ELR (cell line): ENCODE measurements around the gene WBP1L.
"Not testable (repeated sequence)": the region's sequence is repeated elsewhere in the genome, so short reads cannot be mapped to it uniquely, and the experiment has no call there.

Source experiments
- DNase-seq: peaks from one replicate; pipeline ENCODE4 v3.0.0-alpha.2; 2015; ENCODE audit warnings: low read depth

The WBP1L gene

DNA sequence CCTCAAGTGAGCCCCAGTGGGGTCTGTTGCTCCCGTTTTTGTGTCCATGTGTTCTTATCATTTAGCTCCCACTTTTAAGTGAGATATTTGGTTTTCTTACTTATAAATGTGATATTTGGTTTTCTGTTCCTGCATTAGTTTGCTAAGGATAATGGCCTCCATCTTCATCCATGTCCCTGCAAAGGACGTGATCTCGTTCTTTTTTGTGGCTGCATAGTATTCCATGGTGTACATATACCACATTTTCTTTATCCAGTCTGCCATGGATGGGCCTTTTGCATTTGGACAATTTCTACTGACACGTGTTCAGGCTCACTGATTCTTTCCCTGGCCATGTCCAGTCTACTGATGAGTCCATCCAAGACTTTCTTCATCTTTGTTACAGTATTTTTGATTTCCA is 19.8 kb upstream of the WBP1L start:
- no peak for DNase-seq

DNA sequence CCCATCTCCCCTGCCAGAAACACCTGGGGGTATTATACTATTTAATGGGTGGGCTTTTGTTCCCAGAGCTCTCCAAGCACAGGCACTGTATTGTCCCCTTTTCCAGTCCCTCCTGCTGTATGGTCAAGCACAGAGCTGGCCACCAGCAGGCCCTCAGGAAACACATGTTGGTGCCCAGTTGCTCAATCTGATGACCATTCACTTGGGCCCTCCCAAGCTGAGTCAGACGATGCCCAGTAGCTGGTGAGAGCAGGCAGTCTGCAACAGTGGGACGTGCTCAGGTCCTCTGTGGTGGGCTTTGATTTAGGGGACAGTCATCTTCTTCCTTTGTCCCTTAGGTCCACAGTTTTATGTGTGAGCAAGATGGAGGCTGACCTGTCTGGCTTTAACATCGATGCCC is 17.5 kb upstream of the WBP1L start:
- peak; percentile 52 for DNase-seq

DNA sequence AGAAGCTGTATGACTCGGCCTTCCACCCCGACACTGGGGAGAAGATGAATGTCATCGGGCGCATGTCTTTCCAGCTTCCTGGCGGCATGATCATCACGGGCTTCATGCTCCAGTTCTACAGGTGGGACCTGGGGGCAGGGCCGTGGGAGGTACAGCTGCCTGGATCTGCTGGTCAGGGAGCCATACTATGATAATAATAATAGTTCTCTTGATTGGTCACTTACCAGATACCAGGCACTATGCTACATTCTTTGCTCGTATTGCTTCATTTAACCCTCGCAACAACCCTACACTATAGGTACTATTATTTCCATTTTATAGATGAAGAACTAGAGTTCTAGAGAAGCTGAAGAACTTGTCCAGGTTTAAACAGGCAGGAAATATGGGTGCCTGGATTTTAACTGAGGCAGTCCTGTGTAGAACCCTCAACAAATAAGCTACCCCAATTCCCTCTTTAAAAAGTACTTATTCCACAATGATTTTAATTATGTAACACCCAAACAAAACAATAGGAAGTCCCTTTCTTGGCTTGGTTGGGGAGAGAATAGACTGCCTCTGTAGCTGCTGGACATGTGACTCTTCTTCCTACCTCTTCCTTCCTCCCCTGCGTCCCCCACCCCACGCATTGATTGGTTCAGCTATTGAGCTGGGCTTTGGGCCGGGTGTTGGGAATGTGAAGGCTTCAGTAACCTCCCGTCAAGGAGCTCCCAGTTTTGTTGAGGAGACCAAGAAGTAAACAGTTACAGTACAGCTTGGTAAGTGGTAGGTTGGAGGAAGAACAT is 16.5 kb upstream of the WBP1L start:
- no peak for DNase-seq

DNA sequence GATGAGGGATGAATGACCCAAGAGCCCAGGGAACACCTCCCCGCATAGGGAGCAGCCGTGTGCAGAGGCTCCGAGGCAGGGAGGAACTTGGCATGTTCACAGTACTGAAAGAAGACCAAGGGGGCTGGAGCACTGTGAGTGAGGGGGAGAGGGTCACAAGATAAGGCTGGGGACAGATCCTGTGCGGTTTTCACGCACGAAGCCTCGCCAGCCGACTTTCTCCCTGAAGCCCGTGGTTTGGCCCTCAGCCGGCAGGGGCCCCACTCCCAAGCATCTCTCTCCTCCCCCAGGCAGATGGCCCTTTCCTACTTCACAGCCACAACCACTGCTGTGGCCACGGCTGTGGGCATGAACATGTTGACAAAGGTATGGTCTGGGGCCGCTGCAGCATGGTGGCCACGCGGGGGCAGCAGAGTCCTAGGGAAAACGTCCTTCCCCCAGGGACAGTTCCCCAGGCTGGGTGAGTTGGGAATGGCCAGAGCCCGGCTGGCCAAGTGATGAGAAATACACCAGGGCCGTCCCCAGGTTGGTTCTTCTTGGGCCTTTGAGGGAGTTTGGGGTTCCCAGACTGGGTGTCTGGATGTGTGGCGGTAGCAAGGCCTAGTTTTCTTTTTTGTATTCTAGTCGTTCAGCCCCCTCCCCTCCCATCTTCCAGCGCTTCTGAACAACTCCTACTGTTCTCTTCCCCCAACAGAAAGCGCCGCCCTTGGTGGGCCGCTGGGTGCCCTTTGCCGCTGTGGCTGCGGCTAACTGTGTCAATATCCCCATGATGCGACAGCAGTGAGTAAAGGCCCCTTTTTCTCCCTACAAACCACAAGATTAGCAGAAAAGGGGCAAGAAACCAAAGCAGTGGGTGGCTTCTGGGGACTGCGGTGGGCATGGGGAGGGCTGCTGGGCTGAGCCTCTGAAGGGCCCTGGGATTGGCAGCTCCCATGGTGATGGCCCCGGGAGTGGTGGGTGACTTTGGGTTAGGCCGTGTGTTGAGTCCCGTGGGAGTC is 14.4 kb upstream of the WBP1L start:
- peak; percentile 83 for DNase-seq

DNA sequence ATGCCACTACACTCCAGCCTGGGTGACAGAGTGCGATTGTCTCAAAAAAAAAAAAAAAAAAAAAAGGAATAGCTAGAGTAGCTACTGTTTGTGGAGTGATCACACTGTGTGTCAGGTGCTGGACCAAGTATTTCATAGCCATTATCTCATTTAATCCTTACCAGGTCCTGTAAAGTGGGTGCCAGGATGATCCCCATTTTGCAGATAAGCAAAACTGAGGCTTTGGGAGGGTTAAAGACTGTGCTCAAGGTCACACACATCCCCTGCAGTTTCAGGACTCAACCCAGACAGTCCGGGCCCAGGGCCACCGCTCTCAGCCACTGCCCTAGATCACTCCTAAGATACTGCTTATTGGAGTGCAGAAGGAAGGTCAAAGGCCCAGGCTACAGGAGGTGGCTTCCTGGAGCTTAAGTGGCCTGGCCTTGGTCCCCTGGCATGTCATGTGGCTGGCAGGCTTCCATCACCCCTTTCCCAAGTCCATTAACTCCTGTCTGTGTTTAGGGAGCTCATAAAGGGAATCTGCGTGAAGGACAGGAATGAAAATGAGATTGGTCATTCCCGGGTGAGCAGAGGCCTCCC is 12.4 kb upstream of the WBP1L start:
- DNase-seq, result no peak

DNA sequence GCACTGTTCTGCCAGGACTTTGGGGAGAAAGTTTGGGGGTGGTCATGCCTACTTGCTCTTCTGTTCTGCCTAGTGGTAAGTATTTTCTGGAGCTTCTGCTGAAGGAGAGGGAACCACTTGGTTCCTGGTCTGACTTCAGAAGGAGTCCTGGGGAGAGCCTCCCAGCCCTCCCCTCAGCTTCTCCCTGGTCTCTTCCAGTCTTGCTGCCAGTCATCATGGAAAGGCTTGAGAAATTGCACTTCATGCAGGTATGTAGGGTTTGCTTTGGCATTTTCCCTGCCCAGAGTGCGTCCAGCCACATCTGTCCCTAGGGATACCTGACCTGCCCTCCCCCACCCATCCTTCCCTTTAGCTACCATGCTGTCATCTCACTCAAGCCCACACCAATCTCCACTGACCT is 11.1 kb upstream of the WBP1L start:
- no peak for DNase-seq

DNA sequence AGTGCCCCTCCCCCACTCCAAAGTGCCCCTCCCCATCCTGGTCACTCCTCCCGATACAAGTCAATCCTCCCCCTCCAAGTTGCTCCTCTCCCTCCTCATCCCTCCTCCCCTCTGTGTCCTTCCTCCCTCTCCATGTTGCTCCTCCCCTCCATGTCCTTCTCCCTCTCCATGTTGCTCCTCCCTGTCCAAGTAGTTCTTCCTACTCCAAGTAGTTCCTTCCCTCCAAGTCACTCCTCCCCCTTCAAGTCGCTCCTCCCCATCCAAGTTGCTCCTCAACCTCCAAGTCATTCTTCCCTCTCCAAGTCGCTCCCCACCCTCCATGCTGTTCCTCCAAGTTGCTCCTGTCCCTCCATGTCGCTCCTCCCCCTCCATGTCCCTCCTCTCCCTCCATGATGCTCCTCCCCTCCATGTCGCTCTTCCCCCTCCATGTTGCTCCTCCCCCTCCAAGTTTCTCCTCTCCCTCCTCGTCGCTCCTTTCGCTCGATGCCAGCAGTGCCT is 8.6 kb upstream of the WBP1L start:
- DNase-seq, result no peak

DNA sequence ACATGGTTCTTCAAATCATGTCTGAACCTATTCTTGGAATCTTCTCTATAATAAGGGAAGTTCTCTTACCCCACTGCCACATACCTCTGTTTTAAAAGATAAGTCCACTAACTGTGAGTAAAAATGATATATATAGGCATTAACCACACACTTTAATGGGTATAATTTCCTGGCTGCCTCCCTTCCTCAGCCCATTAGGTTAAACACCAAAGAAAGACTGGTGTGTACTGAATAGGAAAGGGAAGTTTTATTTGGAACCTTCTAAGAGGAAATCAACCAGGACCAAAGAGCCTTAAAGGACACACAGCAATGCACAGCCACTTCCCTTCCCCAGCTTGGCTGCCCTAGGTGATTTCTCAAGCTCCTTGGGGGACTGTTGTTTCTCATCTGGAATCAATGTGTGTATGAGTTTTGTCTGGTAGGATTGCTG is 5.0 kb upstream of the WBP1L start:
- no peak for DNase-seq

DNA sequence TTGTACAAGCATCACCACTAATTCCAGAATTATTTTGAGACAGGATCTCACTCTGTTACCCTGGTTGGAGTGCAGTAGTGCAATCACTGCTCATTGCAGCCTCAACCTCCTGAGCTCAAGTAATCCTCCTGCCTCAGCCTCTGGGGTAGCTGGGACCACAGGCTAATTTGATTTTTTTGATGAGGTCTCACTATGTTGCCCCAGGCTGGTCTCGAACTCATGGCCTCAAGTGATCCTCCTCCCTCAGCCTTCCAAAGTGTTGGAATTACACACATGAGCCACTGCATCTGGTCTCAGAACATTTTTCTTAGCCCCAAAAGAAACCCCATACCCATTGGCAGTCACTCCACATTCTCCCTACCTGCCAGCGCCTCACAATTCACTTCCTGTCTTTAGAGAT is 3.5 kb upstream of the WBP1L start:
- no peak for DNase-seq

DNA sequence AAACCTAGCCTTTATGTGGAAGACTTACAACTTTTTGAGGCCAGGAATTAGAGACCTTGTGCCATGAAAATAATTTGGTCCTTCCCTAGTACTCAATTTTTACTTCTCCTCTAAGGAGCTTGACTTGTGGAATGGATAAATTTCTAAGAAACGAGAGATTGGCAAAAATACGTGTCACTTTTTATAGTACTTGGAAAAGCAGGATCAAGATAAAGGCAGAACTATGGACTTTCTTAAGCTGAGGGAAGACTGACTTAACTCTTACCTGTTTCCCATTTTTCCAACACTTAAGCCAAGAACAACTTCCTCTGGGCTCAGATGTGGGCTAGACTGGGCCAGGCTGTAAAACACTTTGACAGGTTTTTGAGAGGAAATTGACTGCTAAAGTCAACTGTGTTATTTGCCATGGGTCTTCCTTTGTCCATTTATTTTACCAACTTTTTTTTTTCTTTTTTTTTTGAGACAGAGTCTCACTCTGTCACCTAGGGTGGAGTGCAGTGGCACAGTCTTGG is 2.0 kb upstream of the WBP1L start:
- no peak for DNase-seq

DNA sequence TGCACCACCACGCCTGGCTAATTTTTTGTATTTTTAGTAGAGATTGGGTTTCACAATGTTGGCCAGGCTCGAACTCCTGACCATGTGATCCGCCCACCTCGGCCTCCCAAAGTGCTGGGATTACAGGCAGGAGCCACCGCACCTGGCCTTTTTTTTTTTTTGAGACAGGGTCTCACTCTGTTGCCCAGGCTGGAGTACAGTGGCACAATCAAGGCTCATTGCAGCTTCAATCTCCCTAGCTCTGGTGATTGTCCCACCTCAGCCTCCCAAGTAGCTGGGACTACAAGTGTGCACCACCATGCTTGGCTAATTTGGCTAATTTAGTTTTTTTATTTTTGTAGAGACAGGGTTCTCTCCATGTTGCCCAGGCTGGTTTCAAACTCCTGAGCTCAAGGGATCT is 1.4 kb upstream of the WBP1L start:
- not testable (repeated sequence) for DNase-seq

DNA sequence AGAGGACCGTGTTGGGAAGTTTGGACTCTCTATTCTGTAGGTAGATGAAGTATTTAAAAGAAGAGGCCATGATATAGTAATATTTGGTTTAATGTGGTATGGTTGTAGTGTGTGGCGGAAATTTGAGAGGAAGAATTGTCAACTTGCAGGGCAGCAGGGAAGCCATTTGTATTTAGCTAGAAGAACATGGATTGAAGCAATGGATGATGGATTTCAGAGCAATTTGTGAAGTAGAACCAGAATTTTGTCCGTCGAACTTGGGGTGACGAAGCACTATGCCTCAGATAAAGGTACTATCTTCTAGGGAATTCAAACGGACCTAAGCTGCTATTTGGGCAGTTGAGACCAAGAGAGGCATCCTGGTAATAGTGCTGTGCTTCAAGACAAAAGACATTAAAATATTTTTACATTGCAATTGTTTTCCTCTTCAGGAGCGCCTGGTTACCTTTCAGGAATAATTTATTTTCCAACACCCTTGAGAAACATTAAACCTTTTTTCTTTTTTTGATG is 615 bp upstream of the WBP1L start:
- DNase-seq, result no peak

DNA sequence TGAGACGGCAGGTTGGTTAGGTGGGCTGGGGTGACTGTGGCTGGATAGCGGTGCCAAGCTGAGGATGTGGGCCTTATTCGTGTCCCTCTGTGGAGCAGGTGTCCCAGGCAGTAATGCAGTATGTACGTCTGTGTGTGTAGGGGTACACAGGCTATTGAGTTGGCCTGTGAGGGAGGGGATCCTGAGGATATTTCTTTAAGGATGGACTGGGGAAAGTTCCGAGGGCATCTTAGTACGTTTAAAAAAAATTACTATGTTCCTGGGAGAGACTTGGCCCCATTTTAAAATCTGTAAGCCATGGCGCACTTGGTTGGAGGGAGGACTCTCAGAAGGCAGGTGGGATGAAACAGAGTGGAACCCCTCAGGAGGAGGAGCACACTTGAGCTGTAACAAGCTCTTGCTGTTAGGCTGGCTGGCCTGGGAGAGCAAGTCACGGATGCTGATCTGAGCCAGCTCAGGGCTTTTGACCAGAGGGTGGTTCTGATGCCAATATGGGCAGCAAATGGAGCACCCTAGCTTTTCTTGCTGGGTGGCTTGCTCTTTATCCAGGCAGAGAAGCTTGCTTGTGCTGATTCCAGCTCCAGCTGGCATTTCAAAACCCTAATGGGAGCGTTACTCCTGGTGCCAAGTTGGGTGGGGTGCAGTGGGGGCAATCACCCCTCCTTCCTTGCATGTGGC is 765 bp downstream of the WBP1L start:
- peak; percentile 40 for DNase-seq

DNA sequence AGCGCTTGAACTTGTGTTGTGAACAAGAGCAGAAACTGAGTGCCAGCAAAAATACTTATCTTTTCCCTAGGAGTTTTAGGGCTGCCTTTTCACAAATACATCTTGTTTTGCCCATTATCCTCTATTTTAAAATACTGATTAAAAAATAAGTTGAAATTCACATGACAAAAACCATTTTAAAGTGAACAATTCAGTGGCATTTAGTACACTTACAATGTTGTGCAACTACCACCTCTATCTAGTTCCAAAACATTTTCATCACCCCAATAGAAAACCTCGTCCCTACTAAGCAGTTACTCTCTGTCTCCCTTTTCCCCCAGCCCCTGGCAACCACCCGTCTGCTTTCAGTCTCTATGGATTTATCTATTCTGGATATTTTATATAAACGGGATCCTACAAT is 1.4 kb downstream of the WBP1L start:
- DNase-seq, result no peak

DNA sequence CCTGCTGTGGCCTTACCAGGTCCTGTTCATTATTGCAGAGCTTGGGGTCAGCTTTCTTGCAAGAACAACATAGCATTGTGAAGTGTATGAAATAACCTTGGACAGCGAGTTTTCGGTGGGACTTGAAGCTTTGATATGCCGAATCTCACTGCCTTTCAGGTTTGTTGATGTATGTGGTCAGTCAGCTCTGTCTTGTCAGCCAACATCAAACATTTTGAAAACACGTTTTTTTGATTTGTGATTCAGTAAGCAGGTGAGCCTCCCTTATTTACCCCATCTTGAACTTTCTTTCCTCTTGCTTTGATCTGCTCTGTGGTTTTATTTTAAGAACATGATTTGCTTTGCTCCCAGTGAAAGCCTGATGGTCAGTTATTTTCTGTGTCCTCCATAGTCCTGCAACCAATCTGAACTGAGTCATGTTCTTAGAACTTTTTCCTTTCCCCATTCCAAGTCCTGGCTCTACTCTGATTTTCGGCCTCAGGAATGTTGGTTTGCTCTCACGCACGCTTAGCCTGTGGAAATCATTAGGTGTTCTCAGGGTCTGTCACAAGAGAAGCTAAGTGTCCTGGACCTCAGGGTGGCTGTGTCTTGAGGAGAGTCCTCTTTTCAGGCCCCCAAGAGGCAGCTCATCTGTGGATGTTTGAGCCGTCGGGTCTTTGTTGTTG is 8.7 kb downstream of the WBP1L start:
- DNase-seq, result peak; percentile 74

DNA sequence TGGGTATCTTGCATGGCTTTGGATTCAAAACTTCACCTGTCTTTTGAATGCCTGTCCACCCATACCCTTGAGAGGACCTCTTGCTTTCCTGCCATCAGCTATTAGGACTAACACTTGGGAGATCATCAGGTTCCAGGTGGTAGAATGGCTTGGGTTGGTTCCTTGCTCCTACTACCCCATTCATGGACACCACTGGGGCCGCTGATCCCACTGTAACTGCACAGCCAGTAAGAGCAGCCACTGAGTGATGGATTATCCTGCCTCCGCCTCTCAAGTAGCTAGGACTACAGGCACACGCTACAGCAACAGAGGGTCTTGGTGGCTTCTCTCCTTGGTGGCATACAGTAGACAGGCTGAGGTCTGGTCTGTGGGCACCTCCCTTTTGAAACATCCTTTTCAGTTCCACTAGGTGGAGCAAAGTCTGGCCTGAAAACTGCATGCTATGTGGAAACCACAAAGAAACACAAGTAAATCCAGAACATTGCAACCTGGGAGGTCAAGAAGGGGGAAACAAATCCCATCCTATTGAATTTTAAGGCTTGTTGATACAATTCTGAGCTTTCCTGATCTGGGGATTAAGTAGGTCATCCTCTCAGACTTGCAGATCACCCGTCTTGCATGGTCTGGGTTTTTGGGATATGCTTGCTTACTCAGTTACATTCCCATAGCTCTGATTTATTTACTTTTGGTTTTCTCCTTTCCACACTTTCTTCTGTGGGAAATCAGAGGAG is 9.4 kb downstream of the WBP1L start:
- DNase-seq, result peak; percentile 73

DNA sequence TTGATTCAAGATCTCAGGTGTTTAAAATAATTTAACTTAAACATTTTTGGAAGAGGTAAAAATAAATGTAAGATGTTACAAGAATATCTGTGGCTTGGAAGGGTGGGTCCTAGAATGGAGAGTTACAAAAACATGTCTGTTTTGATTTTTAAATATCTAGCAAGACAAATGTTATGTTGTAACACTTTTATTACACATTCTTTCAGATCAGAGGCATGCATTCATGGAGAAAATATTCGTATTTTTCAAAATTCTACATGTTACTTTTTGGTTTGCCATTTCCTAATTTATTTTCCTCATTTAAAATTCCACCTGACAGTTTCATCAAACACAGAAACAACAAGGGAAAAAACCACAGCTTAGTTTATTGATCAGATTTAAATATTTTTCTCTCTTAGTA is 10.0 kb downstream of the WBP1L start:
- no peak for DNase-seq

DNA sequence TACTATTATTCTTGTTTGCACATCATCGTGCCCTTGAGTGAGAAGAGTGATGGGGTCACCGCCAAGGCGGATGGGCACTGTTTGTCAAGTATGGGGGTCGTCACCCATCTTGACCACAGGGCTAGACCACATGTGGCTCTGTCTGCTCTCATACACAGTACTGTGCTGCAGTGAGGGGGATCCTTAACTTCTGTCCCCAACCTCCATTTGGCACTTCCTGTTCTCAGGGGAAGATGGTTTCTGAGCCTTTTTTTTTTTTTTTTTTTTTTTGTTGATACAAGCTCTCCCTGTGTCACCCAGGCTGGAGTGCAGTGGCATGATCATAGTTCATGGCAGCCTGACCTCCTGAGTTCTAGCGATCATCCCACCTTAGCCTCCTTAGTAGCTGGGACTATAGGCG is 13.6 kb downstream of the WBP1L start:
- DNase-seq, result no peak

DNA sequence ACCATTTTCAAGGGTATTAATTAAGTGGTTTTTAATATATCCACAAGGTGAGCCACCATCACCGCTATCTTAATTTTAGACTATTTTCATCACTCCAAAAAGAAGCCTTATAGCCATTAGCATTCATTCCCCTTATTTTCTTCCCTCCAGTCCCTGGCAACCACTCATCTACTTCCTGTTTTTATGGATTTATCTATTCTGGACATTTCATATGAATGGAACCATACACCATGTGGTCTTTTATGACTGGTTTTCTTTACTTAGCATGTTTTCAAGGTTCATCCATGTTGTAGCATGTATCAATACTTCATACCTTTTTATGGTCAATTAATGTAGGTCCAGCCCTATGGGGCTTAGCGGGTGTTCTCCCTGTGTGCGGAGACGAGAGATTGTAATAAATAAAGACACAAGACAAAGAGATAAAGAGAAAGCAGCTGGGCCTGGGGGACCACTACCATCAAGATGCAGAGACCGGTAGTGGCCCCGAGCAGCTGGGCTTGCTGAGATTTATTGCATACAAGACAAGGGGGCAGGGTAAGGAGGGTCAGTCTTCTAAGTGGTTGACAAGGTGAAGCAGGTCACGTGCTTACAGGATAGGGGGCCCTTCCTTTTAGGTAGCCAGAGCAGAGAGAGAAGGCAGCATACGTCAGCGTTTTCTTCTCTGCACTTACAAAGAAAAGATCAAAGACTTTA is 14.6 kb downstream of the WBP1L start:
- DNase-seq, result no peak

DNA sequence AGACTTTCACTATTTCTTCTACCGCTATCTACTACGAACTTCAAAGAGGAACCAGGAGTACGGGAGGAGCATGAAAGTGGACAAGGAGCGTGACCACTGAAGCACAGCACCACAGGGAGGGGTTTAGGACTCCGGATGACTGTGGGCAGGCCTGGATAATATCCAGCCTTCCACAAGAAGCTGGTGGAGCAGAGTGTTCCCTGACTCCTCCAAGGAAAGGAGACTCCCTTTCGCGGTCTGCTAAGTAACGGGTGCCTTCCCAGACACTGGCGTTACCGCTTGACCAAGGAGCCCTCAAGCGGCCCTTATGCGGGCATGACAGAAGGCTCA is 15.2 kb downstream of the WBP1L start:
- not testable (repeated sequence) for DNase-seq
